Small intestine (tissue), 7 donors: ENCODE measurements around the gene ACTA1. TPM values are rescaled to one million over a fixed set of nuclear protein-coding genes. Genes with fewer than 3 reads are reported as not detected.
"Not testable (repeated sequence)": the region's sequence is repeated elsewhere in the genome, so short reads cannot be mapped to it uniquely, and the experiment has no call there.

ENCODE experiments used
- DNase-seq, 2 donors: peaks; one replicate each; pipeline versions ENCODE4 v3.0.0 to v3.0.0-alpha.2; 2013
- FAIRE-seq: peaks from 2 replicates; lab custom pipeline; 2012; peaks lifted over from hg19 to GRCh38; lab: Jason Lieb, UNC
- H3K27ac ChIP-seq, 3 donors: one replicate each; pipeline ENCODE4 v1.5.1; 2013; ENCODE audit warnings: low read length in 2 of 3, mild to moderate bottlenecking in 2 of 3, control low read depth in 1 of 3, inconsistent platforms in 1 of 3, low read depth in 1 of 3, moderate library complexity in 1 of 3
- H3K27me3 ChIP-seq, 3 donors: one replicate each; pipeline ENCODE4 v1.6.1; 2013; ENCODE audit warnings: low read length in 3 of 3, inconsistent platforms in 1 of 3; ENCODE audit not compliant: control insufficient read depth in 3 of 3, insufficient read depth in 3 of 3
- H3K36me3 ChIP-seq, 3 donors: one replicate each; pipeline ENCODE4 v1.6.1; 2013; ENCODE audit warnings: low read length in 3 of 3, inconsistent platforms in 1 of 3, low read depth in 1 of 3, mild to moderate bottlenecking in 1 of 3, moderate library complexity in 1 of 3; ENCODE audit not compliant: control insufficient read depth in 3 of 3, insufficient read depth in 2 of 3
- H3K4me1 ChIP-seq, 3 donors: one replicate each; pipeline ENCODE4 v1.6.1; 2013; ENCODE audit warnings: low read length in 2 of 3, inconsistent platforms in 1 of 3, low read depth in 1 of 3, mild to moderate bottlenecking in 1 of 3, moderate library complexity in 1 of 3; ENCODE audit not compliant: control insufficient read depth in 3 of 3, insufficient read depth in 2 of 3
- H3K4me3 ChIP-seq, 3 donors: one replicate each; pipeline ENCODE4 v1.5.1; 2013; ENCODE audit warnings: low read length in 3 of 3, control low read depth in 1 of 3, inconsistent platforms in 1 of 3, low read depth in 1 of 3, mild to moderate bottlenecking in 1 of 3, moderate library complexity in 1 of 3
- H3K9me3 ChIP-seq, 2 donors: one replicate each; pipeline ENCODE4 v1.6.1; 2013; ENCODE audit warnings: low read depth in 1 of 2, low read length in 1 of 2; ENCODE audit not compliant: control insufficient read depth in 2 of 2, insufficient read depth in 1 of 2
- WGBS, 3 donors: extraction: QIAGEN DNeasy Blood & Tissue Kit; methylation state at CpG; one replicate each; pipeline ENCODE4 v1.1.7; 2013; 5-methylcytosine and 5-hydroxymethylcytosine counted together
- polyA plus RNA-seq, 4 donors: library from polyadenylated mRNA; stranded (reverse) in 3 of 4; unstranded in 1 of 4; fragments of 200-250 nt in 3 of 4; fragments of 120-200 nt in 1 of 4; gene quantifications; one replicate each; pipeline versions ENCODE4 v1.2.1 to v1.2.3, GENCODE V29; 2013
- donor health status: healthy with polysubstance abuse.
- donor health status: control.
- donor health status: control.
- donor health status: Bipolar disorder and iron deficiency.
- donor health status: healthy.

Gene ACTA1
- polyA plus RNA-seq, 4 donors, result 0.33 to 37.3 (median 26.6) TPM

GRCh38 chr1:229402993-229403392 is 30.9 kb downstream of the ACTA1 start:
- no peak overlapping the region for H3K4me3 ChIP-seq
- peaks cover 0 to 29% (median 6%) of the 10 kb centered on the region in 3 donors for H3K27me3 ChIP-seq
- no peak for FAIRE-seq

DNA sequence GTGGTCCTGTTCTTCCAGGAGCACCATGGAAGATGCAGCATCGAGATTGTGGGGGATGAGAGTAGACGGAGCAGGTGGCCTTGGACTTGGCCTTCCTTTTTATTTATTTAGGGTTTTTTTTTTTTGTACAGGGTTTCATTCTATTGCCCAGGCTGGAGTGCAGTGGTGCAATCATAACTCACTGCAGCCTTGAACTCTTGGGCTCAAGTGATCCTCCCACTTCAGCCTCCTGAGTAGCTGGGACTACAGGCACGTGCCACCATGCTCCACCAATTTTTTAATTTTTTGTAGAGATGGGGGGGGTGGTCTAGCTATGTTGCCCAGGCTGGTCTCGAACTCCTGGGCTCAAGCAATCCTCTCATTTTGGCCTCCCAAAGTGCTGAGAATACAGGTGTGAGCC is 31.6 kb downstream of the ACTA1 start:
- peaks cover 0 to 23% (median 5%) of the 10 kb centered on the region in 3 donors for H3K27me3 ChIP-seq
- not testable (repeated sequence) for DNase-seq, H3K27ac ChIP-seq, H3K9me3 ChIP-seq, H3K4me1 ChIP-seq, H3K36me3 ChIP-seq, FAIRE-seq, H3K4me3 ChIP-seq
- WGBS, 3 donors, result 56 to 70% (median 59%) methylated on average over 4 of the region's 4 CpGs

More at GRCh38 chr1:229402993-229403392, 30.9 kb downstream of the ACTA1 start:
- Histone ChIP-seq H3K36me3 (no peaks in the 10 kb centered on the region), H3K9me3 (no peaks in the 10 kb centered on the region), H3K4me1 (peaks cover 0 to 11% (median 0%) of the 10 kb centered on the region in 3 donors), H3K27ac (no peak overlapping the region)
- 68 to 77% (median 71%) methylated on average over 6 of the region's 6 CpGs for WGBS, 3 donors
- no peak for DNase-seq

GRCh38 chr1:229397762-229398161 is 36.1 kb downstream of the ACTA1 start:
- FAIRE-seq (no peak), DNase-seq (no peak)
- Histone ChIP-seq H3K4me1 (no peaks in the 10 kb centered on the region), H3K27me3 (peaks cover 0 to 12% (median 2%) of the 10 kb centered on the region in 3 donors), H3K36me3 (no peaks in the 10 kb centered on the region), H3K4me3 (no peak overlapping the region), H3K9me3 (no peaks in the 10 kb centered on the region), H3K27ac (no peak overlapping the region)
- WGBS, 3 donors, result 31 to 40% (median 36%) methylated on average over 5 of the region's 5 CpGs

GRCh38 chr1:229396585-229397206 is 37.2 kb downstream of the ACTA1 start:
- no peak for FAIRE-seq
- Histone ChIP-seq H3K4me1 (no peaks in the 10 kb centered on the region), H3K36me3 (no peaks in the 10 kb centered on the region), H3K27ac (no peak overlapping the region), H3K27me3 (peaks cover 0 to 3% (median 2%) of the 10 kb centered on the region in 3 donors), H3K9me3 (no peaks in the 10 kb centered on the region), H3K4me3 (no peak overlapping the region)
- no peak for DNase-seq
- WGBS, 3 donors, result 34 to 67% (median 60%) methylated on average over 11 of the region's 11 CpGs

DNA sequence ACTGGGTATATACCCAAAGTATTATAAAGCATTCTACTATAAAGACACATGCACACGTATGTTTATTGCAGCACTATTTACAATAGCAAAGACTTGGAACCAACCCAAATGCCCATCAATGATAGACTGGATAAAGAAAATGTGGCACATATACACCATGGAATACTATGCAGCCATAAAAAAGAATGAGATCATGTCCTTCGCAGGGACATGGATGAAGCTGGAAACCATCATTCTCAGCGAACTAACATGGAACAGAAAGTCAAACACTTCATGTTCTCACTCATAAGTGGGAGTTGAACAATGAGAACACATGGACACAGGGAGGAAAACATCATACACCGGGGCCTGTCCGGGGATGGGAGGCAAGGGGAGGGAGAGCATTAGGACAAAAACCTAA is 39.4 kb downstream of the ACTA1 start:
- not testable (repeated sequence) for H3K36me3 ChIP-seq, DNase-seq, H3K27ac ChIP-seq, H3K27me3 ChIP-seq, H3K9me3 ChIP-seq, H3K4me3 ChIP-seq, H3K4me1 ChIP-seq, FAIRE-seq
- WGBS, 3 donors, result 83 to 91% (median 88%) methylated on average over 5 of the region's 5 CpGs

DNA sequence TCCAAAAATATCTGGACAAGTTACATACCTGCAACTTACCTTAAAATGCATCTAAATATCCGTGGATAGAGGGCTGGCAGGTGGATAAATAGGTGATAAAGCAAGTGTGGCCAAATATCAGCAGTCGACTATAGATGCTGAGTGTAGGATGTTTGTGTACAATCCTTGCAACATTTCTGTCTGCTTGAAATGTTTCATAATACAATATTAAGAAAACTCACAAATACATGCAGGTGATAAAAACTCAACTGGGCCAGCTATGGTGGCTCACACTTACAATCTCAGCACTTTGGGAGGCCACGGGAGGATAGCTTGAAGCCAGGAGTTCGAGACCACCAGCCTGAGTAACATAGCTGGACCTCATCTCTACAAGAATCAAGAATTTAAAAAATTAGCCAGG is 41.0 kb downstream of the ACTA1 start:
- WGBS, 3 donors, result 64 to 76% (median 76%) methylated on average over 4 of the region's 4 CpGs
- FAIRE-seq, result no peak
- H3K27me3 ChIP-seq, result peaks cover 0 to 2% (median 2%) of the 10 kb centered on the region in 3 donors
- no peaks in the 10 kb centered on the region for H3K4me1 ChIP-seq
- H3K4me3 ChIP-seq, result no peak overlapping the region
- H3K9me3 ChIP-seq, result peaks cover 0 to 2% of the 10 kb centered on the region in 2 donors
- H3K36me3 ChIP-seq, result no peaks in the 10 kb centered on the region
- no peak for DNase-seq
- H3K27ac ChIP-seq, result no peak overlapping the region

DNA sequence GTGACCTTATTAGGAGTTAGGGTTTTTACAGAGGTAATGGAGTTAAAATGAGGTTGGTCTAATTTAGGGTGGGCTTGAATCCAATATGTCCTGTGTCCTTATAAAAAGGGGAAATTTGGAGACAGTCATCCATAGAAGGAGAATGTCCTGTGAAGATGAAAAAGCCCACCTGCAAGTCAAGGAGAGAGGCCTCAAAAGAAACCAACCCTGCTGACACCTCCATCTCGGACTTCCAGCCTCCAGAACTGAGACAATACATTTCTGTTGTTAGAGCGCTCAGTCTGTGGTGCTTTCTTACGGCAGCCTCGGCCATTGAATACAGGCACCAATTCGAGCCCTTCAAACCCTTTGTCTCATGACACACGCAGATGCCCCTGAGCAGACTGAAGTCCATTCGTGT is 43.8 kb downstream of the ACTA1 start:
- Histone ChIP-seq H3K9me3 (peaks cover 0 to 2% of the 10 kb centered on the region in 2 donors), H3K27me3 (peaks cover 0 to 2% (median 0%) of the 10 kb centered on the region in 3 donors), H3K4me1 (no peaks in the 10 kb centered on the region), H3K36me3 (no peaks in the 10 kb centered on the region), H3K4me3 (no peak overlapping the region), H3K27ac (no peak overlapping the region)
- DNase-seq (no peak), FAIRE-seq (no peak)
- WGBS, 3 donors, result 91 to 95% (median 92%) methylated on average over 7 of the region's 7 CpGs

DNA sequence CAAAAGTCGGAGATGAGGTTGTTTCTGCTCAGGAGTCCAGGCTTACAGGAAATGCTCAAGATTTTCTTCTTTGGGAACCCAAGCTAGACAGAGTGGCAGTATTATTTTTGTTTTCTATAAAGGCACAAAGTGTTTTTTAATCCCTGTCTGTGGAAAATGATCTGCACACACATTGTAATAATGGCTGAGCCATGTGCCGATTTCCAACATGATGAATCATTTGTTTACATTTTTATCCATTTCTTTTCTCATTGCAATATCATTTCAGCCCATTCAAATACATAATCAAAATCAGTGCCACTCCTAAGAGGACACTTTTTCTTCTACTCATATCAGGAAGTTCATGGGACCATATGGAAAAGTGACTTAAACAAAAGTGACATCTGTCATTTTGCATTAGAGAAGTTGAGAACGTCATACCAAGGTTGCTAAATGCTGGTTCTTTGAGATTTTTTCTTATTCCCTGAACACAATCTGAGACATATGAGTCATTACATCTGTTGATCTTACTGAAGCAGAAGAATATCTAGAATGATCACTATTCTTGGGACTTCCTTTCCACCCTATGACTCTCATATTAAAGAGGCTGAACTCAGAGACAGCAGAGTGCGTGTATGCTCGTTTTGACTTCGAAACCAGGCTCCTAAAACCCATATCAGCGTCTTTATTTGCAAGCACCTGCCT is 44.9 kb downstream of the ACTA1 start:
- Histone ChIP-seq H3K27me3 (peaks cover 0 to 4% (median 0%) of the 10 kb centered on the region in 3 donors), H3K36me3 (no peaks in the 10 kb centered on the region), H3K4me3 (no peak overlapping the region), H3K4me1 (no peaks in the 10 kb centered on the region), H3K9me3 (peaks cover 0 to 3% of the 10 kb centered on the region in 2 donors), H3K27ac (no peak overlapping the region)
- DNase-seq (no peak), FAIRE-seq (no peak)
- 68% methylated on average over 7 of the region's 7 CpGs for whole genome bisulfite sequencing, 3 donors
